GM13976 (cell line): ENCODE measurements around the gene CTXND1.

Experiments
- DNase-seq: peaks from one replicate; pipeline ENCODE4 v3.0.0; 2012; ENCODE audit warnings: low spot score
- in situ Hi-C: fragments of 300-500 bp; cut with MboI; formaldehyde crosslinking; loops from one replicate; pipeline ENCODE4 v1.12.0; 2022; ENCODE audit warnings: low sequenced_read_pairs, mixed read lengths, inconsistent platforms; ENCODE audit not compliant: unreplicated experiment
- TF ChIP-seq, protein P1 (sequence below): IDR thresholded peaks from 2 replicates; pipeline ENCODE4 v1.5.1; 2012; ENCODE audit warnings: borderline replicate concordance, mild to moderate bottlenecking; ENCODE audit not compliant: insufficient read depth; ENCODE audit errors: extremely low read depth, missing control alignments, control extremely low read depth

The CTXND1 gene

DNA sequence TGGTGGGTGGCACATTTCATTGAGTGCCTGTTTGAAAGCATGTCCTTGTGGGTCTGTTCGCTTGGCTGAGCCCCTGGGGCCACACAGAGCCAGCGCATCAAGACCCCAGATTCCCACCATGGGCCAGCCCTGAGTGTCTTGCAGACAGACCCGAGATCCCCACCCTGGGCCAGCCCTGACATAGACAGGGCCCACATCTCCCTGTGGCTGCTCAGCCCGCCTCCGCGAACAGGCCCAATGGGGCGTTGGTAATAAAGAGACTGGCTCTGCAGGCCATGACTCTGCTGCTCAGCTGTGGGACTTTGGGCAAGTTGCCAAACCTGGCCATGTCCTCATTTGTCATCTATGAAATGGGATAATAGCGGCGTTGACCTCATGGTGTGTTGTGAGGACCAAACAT, 76.6 kb downstream of the CTXND1 start:
- DNase-seq: no peak
- TF ChIP-seq, protein P1, sequence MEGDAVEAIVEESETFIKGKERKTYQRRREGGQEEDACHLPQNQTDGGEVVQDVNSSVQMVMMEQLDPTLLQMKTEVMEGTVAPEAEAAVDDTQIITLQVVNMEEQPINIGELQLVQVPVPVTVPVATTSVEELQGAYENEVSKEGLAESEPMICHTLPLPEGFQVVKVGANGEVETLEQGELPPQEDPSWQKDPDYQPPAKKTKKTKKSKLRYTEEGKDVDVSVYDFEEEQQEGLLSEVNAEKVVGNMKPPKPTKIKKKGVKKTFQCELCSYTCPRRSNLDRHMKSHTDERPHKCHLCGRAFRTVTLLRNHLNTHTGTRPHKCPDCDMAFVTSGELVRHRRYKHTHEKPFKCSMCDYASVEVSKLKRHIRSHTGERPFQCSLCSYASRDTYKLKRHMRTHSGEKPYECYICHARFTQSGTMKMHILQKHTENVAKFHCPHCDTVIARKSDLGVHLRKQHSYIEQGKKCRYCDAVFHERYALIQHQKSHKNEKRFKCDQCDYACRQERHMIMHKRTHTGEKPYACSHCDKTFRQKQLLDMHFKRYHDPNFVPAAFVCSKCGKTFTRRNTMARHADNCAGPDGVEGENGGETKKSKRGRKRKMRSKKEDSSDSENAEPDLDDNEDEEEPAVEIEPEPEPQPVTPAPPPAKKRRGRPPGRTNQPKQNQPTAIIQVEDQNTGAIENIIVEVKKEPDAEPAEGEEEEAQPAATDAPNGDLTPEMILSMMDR: no peak

DNA sequence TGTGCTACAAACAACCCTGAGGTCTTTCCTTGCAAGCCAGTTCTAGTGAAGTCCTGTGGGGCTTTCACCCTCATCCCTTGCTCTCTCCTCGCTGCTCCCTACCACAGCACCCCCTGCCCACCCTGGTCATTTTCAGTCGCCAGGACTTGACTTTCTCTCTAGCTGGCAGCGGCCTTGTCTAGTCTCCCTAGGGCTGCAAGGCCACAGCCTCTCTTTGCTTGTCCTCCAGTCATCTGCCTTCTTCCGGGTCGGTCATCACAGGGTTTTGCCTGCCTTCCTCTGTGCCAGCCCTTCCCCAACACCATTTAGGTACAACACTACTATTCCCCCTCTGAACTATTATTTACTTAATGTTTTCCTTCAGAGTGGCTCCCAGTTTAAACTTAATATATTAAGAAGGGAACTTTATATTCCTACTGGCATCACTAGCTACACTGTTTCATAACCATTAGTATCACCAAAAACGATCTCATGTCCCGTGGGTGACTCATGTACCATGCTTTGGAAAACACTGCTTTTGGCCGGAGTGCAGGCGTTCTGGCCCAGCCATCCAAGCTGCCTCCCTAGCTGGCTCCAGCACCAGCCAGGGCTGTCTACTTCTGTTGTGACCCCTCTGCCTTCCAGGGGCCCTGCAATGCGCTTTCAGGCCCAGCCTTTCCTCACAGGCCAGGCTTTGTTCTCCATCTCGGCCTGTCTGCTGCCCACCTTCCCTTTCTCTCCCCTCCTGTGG, 77.8 kb downstream of the CTXND1 start:
- TF ChIP-seq, protein P1: no peak
- DNase-seq: no peak
- in situ Hi-C loops: loop anchor here (25.0 kb wide), 1 partner anchor 287 kb away; the partner anchor contains the start of gene MTHFS

More for the DNA sequence above, 76.6 kb downstream of the CTXND1 start:
- in situ Hi-C loops: no loop called here

DNA sequence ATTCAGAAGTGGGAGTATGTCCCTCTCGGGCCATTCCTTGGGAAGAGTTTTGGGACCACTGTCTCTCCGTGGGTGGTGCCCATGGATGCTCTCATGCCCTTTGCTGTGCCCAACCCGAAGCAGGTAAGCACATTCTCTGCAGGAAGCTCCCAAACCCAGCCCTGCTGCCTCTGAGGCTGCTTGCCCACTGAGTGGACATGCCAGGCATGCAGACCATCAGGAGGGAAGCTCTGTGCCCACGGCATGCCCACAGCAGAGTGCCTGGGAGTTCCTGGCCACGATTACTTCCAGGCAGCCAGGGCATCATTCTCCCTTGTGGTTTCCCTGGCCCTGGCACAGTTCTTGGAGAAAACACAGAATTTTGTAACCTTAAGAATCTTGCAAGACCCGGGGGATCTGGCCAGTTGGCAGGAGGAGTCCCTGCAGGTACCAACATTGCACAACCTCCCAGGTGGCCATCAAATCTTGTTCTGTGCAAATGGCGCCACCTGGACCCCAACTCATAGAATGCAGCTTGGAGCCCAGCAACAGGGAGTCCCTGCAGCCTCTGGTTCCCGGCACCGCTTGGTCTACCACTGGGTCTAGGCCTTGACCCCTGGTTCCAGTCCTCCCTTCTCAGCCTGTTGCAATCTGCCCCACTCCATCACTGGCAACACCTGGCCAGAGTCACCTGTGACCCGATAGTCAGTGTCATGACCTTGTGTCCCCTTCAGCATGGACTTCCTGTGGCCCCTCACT, 78.8 kb downstream of the CTXND1 start:
- peak; percentile 83 for DNase-seq
- TF ChIP-seq, protein P1: peak; percentile 72
- in situ Hi-C loops: loop anchor here (25.0 kb wide), 1 partner anchor 286 kb away; the partner anchor contains the start of gene MTHFS

DNA sequence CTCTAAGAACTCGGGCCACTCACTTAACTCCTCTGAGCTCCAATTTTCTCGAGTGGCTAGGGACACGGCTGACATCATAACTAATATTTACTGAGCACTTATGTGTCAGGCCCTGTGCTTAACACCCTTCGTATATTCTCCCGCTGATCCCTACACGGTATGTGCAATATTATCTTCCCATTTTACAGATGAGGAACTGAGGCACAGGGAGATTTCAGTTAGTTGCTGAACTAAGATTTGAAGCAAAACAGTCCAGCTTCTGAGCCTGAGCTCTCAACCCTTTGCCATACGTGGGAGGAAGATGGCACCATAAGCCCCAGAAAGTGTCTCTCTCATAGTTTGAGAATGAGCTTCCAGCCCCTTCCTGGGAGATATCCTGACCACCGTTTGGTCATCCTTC, 79.6 kb downstream of the CTXND1 start:
- TF ChIP-seq, protein P1: no peak
- no peak for DNase-seq
- in situ Hi-C loops: loop anchor here (25.0 kb wide), 1 partner anchor 285 kb away; the partner anchor contains the start of gene MTHFS

DNA sequence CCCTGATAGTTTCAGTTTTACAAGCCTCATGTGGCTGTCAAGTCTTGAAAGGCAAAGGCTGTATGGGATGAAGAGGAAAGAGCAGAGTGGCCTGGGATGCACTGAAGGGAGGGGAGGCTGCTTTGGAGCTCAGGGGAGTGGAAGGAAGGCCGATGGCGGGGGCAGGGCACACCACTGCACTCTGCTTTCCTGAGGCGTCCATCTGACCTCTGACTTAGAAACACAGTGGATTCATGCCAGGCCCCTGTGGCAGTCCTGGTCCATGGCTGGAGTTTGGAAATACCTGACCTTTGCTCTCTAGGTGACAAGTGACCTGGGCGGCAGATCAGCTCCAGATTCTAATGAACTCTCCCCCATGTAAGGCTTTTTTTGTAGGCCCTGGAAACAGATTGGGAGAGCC, 80.2 kb downstream of the CTXND1 start:
- no peak for DNase-seq
- in situ Hi-C loops: loop anchor here (25.0 kb wide), 1 partner anchor 284 kb away; the partner anchor contains the start of gene MTHFS
- TF ChIP-seq, protein P1: no peak

DNA sequence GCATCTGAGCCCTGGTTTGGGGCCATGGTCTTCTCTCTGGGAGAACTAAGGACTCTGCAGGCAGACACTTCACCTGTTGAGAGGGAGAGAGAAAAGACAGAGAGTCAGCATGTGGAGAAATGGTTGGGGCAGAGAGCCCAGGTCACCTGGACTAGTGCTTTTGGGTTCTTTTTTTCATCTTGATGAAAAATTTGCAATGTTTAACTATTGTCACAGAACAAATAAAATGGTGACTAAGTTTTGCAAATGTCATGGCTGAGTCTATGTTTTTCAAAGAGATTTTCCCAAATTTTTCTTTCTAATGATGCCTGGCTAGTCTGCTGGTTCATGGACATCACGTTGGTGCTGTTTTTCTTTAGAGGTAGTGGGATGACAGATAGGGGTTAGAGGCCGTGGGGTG, 81.4 kb downstream of the CTXND1 start:
- DNase-seq: no peak
- in situ Hi-C loops: loop anchor here (25.0 kb wide), 1 partner anchor 283 kb away; the partner anchor contains the start of gene MTHFS
- TF ChIP-seq, protein P1: no peak
